HTR-8/SVneo (cell line): ENCODE results near the gene BAHCC1.
A peak's percentile ranks its signal among the peaks of the same experiment; 100 is the strongest.

ENCODE experiments used
- DNase-seq: peaks from one replicate; pipeline ENCODE4 v3.0.0; 2011; ENCODE audit warnings: low spot score, mixed read lengths; ENCODE audit not compliant: insufficient read length
- FAIRE-seq: peaks from 2 replicates; lab custom pipeline; 2011; peaks lifted over from hg19 to GRCh38; lab: Jason Lieb, UNC

BAHCC1 gene

DNA sequence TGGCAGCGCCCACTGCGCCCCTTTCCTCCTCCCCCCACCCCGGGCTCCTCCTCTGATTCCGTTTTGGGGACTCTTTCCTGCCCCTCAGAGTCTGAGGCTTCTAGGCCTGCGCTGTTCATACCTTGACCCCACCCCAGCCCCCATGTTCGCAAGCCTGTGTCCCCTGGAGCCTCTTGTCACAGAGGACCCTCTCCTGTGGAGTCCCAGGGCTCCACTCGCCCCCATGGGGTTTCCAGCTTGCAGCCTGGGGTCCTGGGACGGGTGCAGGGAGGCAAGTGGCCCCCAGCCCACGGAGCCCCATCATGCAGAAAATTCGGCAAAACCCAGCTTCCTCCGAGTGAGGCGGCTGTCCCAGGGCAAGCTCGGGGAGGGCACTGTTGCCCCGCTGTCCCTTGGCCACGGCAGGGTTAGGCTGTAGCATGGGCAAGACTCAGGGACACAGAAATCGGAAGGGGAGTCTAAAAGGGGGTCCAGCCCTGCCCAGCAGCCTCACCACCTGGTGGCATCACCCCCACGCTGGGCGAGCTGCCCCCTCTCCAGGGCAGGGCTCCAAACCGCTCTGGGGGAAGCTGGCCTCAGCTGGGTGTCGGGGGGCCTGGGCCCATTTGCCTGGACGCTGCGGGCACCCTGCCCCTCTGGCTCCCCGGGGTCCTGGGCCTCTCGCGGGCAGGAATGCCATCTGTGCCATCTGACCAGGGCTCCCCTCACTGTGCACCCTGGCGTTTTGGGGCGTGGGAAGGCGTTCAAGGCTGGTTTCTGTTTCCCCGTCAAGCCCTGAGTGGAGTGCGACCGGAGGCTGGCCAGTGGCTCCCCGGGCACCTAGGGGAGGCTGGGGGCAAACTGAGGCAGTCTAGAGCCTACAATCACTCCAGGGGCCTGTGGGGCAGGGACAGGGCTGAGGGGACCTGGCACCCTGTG, 11.5 kb upstream of the BAHCC1 start:
- FAIRE-seq = no peak

DNA sequence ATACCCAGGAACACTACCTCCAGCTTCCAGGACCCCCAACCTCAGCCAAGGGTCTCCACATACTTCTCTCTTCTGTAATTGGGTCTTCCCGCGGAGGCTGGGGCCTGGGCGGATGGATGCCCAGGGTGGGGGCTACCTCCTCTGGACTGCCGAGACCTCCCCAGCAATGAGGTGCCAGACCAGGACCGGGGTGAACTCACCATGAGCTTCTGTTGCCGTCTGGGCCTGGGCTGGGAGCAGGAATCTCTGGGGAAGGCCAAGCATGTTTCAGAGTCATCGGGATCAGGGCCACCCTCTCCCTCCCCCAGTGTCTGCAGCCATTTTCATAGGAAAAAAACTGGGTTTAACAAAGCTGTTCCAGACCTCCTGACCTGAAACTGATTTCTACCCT, 10.3 kb upstream of the BAHCC1 start:
- DNase-seq (no peak), FAIRE-seq (no peak)

More for the DNA sequence above, 11.5 kb upstream of the BAHCC1 start:
- DNase-seq = no peak

DNA sequence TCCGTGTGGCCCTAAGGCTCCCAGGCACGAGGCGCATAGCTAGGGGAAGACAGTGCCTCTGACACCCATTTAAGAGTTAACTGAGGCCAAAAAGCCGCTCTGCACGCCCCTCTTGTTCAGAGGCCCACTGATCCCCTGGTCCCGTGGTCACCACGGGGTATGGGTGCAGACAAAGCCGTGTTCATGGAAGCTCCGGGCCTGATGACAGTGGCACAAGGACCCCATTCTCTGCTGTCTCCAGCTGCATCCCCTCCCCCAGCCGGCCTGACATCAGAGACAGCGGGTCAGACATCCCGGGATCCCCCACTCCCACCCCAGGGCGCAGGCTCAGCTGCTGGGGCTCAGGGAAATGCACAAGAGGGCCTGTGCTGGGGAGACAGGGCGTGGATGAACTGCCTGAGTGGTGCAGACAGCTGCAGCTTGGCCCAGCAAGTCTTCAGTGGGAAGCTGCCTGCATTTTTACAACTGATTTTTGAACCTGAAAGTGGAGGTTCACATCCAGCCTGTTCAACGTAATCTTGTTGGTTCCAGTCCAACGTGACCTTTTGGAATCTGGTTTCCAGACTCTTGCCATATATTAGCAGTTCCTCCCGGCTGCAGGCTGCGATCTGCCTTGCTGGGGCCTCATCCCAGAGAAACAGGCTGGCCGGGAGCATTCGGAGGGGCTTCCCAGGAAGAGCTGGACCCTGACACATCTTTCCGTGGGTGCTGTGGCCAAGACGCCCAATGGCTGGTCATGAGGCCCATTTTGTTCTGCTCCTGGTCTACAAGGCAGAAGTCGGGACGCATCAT, 9.7 kb upstream of the BAHCC1 start:
- FAIRE-seq = no peak

DNA sequence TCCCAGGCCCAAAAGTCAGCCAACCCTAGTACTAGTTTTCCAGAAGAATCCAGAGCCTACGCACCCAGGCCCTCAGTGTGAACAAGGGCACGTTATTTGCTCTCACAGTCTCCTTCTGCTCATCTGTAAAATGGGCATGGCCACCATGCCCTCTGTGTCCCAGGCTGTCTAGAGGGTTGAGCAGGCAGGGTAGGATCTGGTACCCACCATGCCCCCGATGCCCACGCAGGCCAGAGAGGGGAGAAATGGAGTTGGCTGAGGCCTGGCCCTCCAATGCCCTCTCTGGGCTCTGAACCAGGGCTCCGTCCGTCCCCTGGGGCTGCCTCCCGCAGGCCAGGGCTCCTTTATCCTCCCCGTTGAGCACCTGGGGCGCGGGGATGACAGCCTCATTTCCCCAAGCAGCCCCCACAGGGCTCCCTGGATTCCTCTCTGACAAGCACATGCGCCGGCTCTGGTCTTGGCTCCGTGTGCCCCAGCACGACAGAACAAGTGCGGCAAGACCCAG, 9.1 kb upstream of the BAHCC1 start:
- DNase-seq (no peak), FAIRE-seq (no peak)

More for the DNA sequence above, 9.7 kb upstream of the BAHCC1 start:
- DNase-seq = no peak

DNA sequence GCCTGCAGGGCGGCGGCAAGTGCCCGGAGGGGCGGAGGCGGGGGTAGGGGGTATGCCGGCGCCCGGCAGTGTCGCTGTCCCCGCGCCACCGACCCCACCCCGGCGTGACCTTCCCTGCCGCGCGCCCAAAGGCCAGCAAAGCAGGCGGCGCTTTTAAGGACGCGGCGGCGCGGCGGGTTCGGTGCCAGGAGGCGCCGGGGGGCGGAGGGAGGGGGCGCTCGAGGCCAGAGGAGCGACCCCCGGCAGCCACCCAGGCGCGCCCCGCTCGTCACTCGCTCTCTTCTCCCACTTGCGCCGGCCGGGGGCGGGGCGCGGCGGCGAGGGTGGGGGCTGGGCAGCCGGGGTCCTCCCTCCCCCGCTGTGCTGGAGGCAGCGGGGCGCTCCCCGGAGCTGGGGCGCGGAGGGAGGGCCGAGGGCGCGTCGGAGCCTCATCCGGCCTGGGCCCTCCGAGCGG, 8.6 kb upstream of the BAHCC1 start:
- no peak for FAIRE-seq

DNA sequence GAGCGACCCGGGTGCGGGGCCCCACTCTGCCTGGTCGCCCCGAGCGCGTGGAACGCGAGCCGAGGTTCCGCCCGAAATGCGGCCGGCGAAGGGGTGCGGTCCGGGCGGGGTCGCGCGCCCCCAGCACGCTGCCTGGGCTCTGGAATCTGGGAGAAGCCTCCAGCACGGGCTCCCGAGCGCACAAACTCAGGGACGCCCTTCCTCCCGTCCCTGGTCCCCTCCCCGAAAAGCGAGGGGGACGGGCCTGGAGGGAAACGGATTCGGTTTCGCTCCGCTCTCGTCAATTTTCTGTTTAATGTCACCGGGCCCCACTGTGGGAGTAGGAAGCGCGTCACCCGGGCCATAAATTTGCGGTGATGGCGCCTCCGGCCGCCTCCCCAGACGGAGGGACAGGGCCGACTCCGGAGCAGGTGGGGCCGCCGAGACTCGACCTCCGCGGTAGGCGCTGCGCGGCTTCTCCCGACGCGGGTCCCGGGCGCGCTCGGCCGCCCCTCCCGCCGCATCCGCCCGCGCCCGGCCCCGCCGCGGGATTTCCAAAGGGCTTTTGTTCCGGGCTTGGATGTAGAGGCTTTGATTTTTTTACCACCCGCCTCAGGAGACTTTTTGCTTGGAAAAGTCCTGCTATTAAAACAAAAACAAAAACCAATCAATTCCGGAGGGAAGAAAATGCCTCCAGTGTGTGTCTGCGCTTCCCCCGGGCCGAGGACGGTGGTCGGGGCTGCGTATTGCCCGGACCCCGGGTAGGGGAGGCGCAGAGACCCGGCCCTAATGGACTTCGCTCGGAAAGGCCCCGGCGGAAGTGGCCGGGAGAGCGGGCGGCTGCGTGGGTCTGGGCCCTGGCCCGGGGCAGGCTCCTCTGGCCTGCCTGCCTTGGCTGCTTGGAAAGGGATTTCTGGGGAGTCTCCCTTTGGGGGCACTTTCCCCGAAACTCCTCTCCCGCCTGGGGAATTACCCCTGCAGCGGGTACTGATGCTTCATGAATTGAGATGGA, 7.9 kb upstream of the BAHCC1 start:
- FAIRE-seq = no peak
- DNase-seq = peak; percentile 60

More for the DNA sequence above, 8.6 kb upstream of the BAHCC1 start:
- peak; percentile 38 for DNase-seq

DNA sequence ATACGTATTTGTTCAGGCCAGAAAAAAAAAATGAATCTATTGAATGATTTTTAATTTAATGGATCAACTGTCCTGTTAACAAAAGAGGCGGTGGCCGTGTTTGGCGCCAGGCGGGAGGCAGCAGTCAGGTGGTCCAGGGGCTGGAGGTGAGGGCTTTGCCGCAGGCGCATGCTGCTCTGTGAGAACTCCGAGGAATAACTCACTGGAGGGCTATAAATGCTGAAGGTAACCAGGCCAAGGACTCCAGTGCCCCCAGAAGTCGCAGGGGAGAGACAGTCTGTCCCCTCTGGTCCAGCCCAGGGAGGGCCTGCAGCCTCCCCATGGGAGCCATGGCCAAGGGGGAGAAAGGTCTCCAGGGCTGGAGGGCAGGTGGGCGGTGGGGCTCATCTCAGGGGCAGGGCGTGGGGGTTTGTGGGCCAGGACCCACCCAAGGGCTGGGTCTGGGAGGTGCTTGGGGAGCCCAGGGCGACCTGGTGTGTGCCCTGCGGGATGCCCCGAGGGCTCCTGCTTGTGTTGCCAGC, 7.1 kb upstream of the BAHCC1 start:
- FAIRE-seq (no peak), DNase-seq (no peak)

DNA sequence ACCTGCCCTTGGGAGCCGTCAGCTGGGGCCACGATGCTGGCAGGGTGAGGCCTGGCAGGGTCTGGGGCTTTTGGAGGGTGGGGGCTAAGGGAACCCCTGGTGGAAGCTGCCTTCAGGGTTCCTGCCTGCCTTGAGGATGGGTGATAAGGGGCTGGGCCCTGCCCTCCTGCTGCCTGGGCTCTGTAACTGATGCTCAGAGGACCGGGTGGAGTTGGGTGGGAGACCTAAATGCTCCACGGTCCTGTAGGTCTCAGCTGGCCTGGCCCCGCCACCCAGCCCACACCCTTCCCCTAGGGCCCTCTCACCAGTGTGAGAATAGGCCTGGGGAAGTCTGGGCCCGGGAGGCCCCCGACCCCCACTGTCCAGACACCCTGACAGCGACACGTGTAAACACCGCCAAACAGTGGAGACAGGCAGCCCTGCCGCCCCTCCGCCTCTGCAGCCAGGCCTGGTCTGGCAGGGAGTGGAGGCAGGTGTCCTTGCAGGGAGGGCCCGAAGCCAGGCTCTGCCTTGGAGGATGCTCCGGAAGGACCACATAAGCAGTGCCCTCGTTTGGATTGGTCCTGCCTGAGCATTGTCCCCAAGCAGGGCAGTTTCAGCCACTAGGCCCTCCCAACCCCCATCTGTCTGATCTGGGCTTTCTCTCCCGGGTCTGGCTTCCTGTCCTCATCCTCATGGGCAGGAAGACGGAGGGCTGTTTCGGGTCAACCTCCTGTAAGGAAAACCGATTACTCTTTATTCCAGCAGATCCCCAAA, 6.5 kb upstream of the BAHCC1 start:
- FAIRE-seq = no peak
- DNase-seq = no peak

DNA sequence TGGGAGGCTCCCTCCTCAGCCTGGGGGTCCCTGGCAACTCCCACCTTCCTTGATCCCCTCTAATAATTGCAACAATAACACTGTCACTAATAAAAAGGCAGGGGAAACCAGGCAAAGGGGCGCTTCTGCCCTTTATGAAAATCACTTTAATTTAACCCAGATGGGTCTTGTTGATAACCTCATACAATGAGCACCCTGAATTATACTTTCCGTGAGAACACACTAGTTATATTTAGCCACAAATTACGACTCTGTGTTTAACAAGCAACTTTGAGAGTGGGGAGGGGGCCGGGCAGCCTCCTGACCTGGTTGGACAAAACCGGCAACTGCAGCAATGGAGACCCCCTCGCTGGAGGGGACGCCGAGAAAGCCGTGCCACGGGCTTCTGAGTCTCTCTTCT, 5.7 kb upstream of the BAHCC1 start:
- DNase-seq (no peak), FAIRE-seq (no peak)

DNA sequence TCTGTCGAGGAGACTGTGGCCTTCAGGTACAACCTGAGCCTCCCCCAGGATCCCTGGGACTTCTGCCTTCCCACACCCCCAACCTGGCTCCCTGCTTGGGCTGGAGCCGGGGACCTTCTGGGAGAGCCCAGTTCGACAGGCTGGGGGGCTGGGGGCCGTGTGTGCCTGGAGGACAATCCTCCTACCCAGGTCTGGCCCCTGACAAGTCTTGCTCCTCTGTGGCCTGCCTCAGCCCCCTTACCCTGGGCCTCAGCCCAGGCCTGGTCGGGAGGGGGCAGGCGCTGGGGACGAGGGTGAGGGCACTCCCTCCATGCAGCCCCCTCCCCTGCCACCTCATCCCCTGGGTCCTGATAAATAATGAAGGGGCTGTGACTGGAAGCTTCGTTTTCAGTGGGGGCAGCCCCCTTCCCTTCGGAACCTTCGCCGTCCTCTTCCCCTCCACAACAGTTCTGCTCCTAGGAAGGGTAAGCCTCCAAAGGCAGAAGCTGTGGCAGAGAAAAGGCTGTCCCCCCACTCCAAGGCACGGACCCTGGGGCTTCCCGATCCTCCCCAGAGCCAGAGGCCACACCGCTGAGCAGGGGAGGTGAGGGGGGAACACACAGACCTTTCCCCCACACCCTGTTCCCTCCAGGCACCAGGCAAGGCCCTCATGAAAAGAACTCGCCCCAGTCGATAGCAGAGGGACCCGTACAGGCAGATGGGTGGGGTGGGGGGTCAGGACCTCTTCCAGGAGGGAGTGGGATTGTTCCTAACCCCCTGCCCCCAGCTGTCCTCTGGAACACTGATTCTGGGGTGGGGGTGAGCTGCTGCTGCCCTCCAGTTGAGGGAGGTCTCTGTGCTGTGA, 5.0 kb upstream of the BAHCC1 start:
- DNase-seq = no peak
- no peak for FAIRE-seq

DNA sequence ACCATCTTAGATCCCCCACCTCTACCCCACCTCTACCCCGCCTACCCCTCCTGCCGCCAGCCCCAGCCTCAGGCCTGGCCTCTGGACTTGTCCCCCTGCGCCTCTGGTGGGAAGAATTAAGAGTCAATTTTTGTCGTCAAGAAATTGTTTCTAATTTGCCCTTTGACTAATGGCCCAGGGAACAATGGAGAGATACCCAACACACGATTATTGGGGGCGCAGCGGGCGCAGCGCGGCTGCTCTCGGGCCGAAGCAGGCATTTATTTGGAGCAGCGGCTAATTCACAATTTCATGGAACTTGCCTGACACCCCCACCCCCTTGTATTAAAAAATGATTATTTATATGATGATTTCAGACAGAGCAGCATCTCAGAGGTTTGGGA, 4.4 kb upstream of the BAHCC1 start:
- FAIRE-seq (no peak), DNase-seq (no peak)

DNA sequence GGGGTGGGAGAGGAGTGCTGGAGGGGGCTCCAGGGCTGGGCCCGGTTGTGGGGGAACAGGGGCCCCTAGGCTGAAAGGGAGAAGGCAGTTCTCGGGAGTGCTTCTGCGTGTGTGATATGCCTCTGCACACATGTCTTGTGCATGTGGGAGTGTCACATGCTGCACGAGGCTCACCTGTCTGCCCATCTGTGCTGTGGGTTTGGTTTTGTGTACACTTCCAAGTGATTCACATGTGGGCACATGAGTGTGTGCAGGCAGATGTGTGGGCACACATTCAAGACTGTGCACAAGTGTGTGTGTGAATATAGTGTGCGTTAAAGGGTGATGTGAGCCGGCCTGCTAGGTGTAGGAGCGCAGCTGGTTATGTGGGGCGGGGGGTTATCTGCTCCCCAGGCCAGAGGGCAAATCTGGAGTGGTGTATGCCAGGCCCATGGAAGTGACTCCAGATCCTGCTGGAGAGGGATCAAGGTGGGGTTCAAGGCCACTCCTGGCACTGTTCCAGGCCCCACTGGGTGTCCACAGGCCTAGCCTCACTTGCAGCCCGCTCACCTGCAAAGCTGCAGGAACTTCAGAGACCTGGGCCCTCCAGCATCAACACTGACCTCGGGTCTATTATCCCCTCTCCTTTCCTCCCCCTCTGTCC, 3.8 kb upstream of the BAHCC1 start:
- DNase-seq (no peak), FAIRE-seq (peak; percentile 58)

DNA sequence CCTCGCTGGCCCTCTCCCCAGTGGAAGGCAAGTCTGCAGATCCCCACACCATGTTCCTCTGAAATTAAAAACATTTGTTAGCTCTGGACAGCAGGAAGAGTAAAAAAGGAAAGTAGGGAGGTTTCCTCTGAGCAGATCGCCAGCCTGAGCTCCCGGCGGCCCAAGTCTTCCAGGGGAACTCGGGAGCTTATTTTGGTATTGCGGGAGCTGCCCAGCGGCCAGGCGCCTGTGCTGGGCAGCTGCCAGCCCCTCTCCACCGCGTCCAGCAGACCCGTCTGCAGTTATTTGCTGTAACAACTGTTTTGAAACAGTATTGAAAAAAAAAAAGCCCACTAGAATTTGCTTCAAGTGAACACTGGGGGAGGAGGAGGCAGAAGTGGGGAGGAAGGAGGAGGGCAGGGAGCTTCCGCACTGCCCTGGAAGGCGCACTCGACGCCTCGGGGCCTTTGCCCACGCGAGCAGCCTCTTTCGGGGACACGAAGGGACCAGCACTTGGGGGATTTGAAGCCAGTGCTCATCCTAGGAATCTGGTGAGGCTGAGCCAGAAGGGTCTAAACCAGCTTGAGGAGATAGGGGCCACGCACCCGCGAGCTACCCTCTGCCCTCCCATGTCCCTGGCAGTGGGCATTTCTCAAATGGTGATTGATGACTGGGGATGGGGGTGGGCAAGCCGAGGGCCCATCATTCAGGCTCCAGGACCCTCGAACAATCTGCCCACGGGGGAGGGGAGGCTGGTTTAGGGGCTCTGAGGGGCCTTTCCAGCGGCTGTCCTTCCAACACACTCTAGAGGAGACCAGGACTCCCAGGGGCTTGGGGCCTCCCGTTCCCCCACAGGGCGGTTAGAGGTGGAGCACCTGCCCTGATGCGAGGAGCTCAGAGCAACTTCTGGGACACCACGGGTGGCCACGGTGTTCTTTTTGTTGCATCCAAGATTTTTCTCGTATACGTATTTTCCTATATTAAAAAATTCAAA, 3.0 kb upstream of the BAHCC1 start:
- DNase-seq (no peak), FAIRE-seq (no peak)

DNA sequence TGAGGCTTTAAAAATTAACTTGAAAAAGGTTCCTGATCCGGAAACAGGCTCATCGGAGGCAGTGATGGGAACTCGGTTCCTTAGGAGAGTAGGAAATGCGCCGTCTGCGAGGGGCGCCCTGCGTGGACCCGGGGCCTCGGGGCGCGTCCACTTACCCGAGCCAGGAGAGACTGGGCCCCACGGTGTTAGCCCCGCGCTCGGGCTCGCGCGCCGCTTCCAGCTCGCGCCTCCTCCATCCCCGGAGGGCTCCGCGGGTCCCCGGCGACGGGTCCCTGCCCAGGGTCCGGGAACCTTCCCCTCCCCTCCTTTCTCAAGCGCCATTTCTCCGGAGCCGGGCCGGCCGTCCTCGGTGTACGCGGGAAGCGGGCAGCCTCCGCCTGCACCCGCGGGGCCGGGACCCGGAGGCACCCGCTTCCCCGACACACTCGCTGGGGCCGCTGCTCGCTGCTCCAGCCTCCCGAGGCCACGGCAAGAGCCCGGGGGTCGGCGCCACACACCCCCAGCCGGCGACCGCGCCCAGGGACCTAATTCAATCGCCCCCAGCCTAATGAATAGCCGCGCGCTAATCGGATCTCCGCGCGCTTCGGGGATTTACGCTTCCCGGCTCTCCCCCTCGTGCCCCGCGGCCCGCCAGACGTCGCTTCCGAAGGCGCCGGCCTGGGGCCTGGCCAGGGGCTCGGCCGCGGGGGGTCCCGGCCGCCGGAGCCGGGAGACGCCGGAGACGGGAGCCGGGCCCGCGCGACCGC, 2.2 kb upstream of the BAHCC1 start:
- FAIRE-seq (no peak), DNase-seq (no peak)

DNA sequence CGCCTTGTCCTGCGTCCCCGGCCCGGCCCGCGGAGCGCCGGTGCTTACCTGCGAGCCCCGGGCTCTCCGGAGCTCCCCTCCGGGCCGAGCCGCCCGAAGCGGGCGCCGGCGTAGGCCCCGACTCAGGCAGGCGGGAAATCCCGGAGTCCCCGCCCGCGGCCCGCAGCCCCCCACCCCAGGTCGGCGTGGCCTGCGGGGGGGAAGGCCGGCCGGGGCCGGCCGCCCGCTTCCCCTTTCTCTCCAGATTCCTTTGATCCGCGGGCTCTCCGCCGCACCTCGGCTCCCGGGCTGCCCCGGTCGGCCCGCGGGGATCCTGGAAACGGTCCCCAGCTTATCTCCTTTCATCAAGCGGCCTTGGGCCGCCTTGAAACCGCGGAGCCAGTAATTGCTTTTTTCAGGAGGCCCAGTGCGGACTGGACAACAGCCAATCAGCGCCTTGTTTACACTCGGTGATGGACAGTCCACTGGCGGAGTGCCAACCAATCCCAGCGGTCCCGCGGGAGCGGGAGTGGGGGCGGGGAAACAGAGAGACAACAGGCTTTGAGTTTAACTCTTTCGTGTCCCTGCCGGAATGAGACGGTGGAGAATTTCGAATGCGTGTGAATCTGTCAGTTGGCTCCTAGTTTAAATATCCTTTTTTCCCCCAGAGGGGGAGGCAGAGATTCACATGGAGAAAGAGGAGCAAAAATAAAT, 1.4 kb upstream of the BAHCC1 start:
- DNase-seq (peak; percentile 99), FAIRE-seq (peak; percentile 58)
